Bronchial epithelial cell (primary cell): Measurements from ENCODE around the gene PDK2. TPM values are rescaled to one million over a fixed set of nuclear protein-coding genes. Genes with fewer than 3 reads are reported as not detected.
A peak's percentile ranks its signal among the peaks of the same experiment; 100 is the strongest.

Experiments
- DNase-seq: peaks from one replicate; pipeline ENCODE4 v3.0.0-alpha.2; 2010; ENCODE audit warnings: low read depth
- FAIRE-seq: peaks from 2 replicates; lab custom pipeline; 2011; peaks lifted over from hg19 to GRCh38; lab: Jason Lieb, UNC
- H3K27me3 ChIP-seq: 2 replicates; pipeline ENCODE4 v1.5.1; 2011; ENCODE audit warnings: low read length; ENCODE audit not compliant: control insufficient read depth, insufficient read depth
- H3K36me3 ChIP-seq: 2 replicates; pipeline ENCODE4 v1.5.1; 2011; ENCODE audit warnings: low read length; ENCODE audit not compliant: control insufficient read depth, insufficient read depth
- H3K4me3 ChIP-seq: 2 replicates; pipeline ENCODE4 v1.5.1; 2011; ENCODE audit warnings: mild to moderate bottlenecking, low read depth, low read length, control low read depth
- CTCF ChIP-seq: IDR thresholded peaks from 2 replicates; pipeline ENCODE4 v1.5.1; 2011; ENCODE audit warnings: mild to moderate bottlenecking, moderate library complexity, low read length, control low read depth, inconsistent platforms; ENCODE audit not compliant: insufficient read depth, severe bottlenecking
- total RNA-seq: library from RNA; depleted of rRNA; stranded (reverse); fragments of >200 nt; gene quantifications from 2 replicates; pipeline ENCODE4 v1.2.1, GENCODE V29; 2014

PDK2 gene
- total RNA-seq, 1 donor from 2014 or later: 0.79 TPM

- H3K36me3 ChIP-seq: peaks cover 7% of the 10 kb centered on the region
- peak; percentile 92 for DNase-seq
- peak within 1 kb of the TSS; percentile 68 for H3K4me3 ChIP-seq
- no peaks in the 10 kb centered on the region for H3K27me3 ChIP-seq
- peak; percentile 1 for TF ChIP-seq CTCF
- FAIRE-seq: no peak
These were observed 39.5 kb upstream of the PDK2 start, which contains the start of gene ITGA3 for GRCh38 chr17:50055426-50056216. Gene ITGA3, plus strand, starts transcription at chr17:50056110. Its CDS starts 330 bp downstream, at chr17:50056440.

DNA sequence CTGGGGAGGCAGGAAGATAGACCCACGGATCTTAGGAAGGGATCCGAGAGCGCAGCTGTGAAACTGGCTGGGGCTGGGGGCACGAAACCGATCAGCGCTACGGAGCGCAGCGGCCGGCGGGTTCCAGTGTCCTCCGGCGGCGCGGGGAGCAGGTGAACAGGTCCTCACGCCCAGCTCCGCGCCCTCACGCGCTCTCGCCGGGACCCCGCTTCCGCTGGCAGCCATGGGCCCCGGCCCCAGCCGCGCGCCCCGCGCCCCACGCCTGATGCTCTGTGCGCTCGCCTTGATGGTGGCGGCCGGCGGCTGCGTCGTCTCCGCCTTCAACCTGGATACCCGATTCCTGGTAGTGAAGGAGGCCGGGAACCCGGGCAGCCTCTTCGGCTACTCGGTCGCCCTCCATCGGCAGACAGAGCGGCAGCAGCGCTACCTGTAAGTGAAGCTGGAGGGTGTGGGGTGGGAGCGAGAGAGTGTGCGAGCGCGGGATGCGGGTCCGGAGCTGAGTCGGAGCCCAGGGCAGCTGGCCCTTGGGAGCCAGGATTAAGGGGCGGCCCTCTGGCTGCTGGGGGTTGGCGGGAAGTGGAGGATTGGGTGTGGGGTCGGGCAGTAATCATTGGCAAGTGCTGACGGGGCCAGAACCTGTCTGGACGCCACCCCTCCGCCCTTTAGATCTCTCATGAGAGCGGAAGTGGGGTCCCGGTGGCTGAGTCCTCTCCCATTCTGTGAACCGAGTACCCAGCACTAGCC is 38.8 kb upstream of the PDK2 start:
- Histone ChIP-seq H3K36me3 (peaks cover 8% of the 10 kb centered on the region), H3K27me3 (no peaks in the 10 kb centered on the region), H3K4me3 (peak overlapping the region; percentile 68)
- no peak for DNase-seq
- FAIRE-seq: no peak
- TF ChIP-seq CTCF: peak; percentile 55

GRCh38 chr17:50056961-50057330 is 38.2 kb upstream of the PDK2 start:
- FAIRE-seq (no peak), DNase-seq (no peak)
- Histone ChIP-seq H3K36me3 (peaks cover 8% of the 10 kb centered on the region), H3K4me3 (peak overlapping the region; percentile 68), H3K27me3 (no peaks in the 10 kb centered on the region)
- no peak for TF ChIP-seq CTCF

DNA sequence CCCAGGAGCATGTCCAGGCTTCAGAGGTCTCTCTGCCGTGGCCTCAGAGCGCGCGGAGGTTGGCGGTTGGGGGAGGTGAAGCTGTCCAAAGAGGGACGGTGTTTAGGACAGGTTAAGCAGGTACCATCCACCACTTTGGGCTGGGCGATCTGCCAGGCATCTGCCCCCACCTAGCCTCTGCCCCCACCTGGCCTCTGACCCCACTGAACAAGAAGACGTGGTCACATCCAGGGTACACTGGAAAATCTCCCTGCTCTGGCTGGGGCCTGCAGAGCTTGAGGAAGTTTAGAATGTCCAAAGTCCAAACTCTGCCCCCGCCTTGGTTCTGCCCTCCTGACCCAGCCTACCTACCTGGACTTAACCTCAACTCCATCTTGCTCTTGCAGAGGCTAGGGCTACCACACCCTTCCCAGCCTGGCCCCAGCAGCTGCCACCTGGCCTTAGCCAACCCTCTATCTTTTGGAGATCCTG is 37.6 kb upstream of the PDK2 start:
- DNase-seq: no peak
- H3K27me3 ChIP-seq: no peaks in the 10 kb centered on the region
- FAIRE-seq: no peak
- TF ChIP-seq CTCF: no peak
- peaks cover 8% of the 10 kb centered on the region for H3K36me3 ChIP-seq
- H3K4me3 ChIP-seq: peak overlapping the region; percentile 68

DNA sequence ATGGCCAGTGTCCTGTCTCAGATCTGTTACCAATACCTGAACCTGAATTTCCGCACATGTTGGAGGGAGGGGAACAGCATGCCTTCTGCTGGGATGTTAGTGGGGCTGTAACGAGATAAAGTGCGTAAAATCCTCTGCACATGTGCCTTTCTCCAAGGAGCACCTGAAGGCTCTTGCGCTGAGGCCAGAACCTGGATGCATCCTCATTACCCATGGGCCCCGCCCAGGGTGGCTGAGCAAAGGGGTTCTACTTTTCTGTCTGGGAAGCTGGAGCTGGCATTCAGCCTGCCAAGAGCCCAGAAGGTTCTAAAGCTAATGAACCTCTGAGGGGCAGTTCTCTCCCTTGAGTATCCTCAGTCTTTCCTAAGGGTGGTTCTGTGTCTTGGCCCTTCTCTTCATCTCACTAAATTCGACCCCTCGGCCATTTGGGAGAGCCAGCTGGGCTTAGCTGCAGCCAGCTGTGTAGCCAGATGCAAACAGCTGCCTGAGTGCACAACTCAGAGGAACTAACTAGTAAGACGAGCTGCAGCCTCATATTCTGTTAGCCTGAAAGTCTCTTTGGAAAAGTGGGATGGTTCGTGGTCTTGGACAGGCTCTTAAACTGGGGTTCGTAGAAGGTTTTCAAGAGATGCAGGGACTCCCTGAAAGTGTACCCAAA is 36.7 kb upstream of the PDK2 start:
- Histone ChIP-seq H3K36me3 (peaks cover 8% of the 10 kb centered on the region), H3K4me3 (peak overlapping the region; percentile 68), H3K27me3 (no peaks in the 10 kb centered on the region)
- FAIRE-seq (no peak), DNase-seq (no peak)
- TF ChIP-seq CTCF: no peak
